GM18868 (cell line): ENCODE data around the gene DEF6.

Experiments used
- ATAC-seq: cut with Tn5 transposase; IDR thresholded peaks from one replicate; pipeline ENCODE4 v1.9.1; 2021; ENCODE audit warnings: mild to moderate bottlenecking, moderate library complexity; ENCODE audit not compliant: unreplicated experiment

The DEF6 gene

DNA sequence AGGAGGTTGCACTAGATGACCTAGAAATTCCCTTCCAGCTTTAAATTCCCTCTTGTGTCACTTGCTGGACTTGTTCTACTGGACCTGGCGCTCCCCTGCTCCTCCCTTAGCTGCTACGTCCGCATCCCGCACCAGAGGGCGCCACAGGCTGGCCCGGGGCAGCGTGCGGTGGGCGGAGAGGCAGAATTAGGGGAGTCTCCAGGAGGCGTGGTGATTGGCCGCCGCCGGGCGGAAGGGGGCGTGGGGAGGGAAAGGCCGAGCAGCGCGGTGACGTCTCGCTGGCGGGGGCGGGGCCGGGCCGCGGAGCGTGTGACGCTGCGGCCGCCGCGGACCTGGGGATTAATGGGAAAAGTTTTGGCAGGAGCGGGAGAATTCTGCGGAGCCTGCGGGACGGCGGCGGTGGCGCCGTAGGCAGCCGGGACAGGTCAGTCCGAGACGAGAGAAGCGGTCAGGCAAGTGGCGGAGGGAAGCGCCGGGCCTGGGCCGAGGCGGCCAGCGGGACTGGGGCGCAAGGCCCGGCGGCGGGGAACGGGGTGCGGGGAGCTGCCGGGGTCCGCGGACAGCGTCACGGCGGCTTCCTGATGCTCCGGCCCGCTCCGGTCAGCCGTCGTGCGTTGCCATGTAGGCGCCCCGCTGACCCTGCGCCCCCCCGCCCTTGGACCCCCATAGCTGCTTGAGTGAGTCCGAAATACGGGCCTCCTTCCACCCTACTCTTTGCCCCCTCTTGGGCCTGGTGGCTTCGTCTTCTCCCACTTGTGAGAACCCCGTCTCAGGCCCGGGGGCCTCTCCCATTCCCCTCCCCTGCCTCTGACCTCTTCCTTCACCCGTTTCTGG is 44.9 kb downstream of the DEF6 start, which contains the start of gene PPARD:
Gene PPARD, plus strand, starts transcription at position 301 of the 834 bp plus-strand sequence. CDS start 68,530 bp downstream, outside the sequence.
- peak; percentile 98 for ATAC-seq

- no peak for ATAC-seq
Measured at GRCh38 chr6:35343092-35343834, 45.6 kb downstream of the DEF6 start.

GRCh38 chr6:35343835-35344550 is 46.4 kb downstream of the DEF6 start:
- no peak for ATAC-seq

DNA sequence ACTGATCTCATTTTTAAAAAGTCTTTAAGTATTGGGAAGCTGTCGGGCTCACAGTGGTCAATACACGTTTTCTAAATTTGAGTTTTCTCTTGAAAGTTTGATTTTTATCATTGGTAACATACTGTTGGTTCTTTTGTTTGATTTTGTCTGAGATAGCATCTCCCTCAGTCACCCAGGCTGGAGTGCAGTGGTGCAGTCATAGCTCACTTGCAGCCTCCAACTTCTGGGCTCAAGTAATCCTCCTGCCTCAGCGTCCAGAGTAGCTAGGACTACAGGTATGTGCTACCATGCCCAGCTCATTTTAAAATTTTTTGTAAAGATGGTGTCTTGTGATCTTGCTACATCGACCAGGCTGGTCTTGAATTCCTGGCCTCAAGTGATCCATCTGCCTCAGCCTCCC is 53.8 kb downstream of the DEF6 start:
- no peak for ATAC-seq

DNA sequence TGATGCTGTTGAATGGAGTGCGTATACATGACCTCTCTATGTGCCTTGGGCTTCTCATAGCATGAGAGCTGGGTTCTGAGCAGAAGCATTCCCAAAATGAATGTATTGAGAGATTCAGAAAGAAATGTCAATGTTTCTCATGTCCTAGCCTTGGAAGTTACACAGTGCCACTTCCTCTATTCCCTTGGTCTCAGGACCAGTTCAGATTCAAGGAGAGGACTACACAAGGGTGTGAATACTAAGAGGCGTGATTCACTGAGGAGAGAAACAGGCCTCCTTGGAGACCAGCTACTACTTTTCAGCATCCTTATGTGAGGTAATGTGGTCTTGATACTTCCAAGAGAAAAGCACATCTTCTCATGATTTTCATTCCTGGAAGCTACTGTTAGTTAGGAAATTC is 55.1 kb downstream of the DEF6 start:
- ATAC-seq, result no peak

- no peak for ATAC-seq
Measured at GRCh38 chr6:35354361-35355135, 56.9 kb downstream of the DEF6 start.

GRCh38 chr6:35356391-35356790 is 58.8 kb downstream of the DEF6 start:
- ATAC-seq, result no peak

GRCh38 chr6:35357677-35358076 is 60.1 kb downstream of the DEF6 start:
- ATAC-seq, result no peak

- no peak for ATAC-seq
Measured at GRCh38 chr6:35358086-35358485, 60.5 kb downstream of the DEF6 start.

GRCh38 chr6:35359346-35359743 is 61.7 kb downstream of the DEF6 start:
- no peak for ATAC-seq

DNA sequence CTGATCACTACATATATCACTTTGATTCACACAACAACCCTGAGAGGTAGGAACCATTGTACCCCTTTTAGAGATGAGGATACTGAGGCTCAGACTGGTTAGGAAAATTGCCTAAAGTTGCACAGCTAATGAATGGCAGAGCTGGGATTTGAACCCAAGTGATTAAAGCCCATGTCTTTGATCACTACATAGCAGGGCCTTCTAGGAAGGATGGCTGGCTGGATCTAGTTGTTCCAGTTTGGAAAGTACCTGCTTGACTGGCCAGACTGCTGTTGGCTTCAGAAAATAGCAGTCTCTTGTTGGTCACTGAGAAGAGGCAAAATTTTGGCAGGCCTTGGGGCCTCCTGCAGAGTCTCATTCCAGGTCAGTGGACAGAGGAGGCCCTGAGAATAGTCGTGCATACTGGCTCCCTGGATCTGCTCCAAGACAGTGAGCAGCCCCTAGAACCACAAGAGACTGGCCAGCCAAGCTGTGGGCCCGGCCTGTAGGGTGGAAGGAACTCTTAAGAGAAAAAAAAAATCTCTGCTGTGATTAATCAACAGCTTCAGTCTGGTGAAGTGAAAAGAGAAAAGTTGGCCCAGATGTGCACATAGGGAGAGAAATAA is 62.2 kb downstream of the DEF6 start:
- ATAC-seq, result no peak

GRCh38 chr6:35360349-35361138 is 62.9 kb downstream of the DEF6 start:
- no peak for ATAC-seq

DNA sequence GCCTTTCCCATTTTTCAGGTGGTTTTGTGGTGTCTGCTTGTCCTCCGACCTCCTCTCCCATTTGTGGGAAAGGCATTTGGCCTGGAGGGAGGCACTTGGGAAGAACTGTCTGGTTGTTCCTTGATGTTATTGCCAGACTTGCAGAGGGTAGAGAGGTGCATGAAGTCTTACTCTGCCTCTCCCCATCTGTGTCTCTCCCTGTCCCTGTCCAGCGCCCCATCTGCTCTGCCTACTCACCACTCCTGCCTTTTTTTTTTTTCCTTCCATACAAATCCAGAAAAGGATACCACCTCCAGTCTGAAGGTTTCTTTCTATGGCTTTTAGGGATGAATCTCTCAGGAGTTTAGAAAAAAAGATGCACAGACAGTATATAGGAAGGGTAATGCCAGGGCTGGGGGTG is 64.6 kb downstream of the DEF6 start:
- ATAC-seq, result no peak

GRCh38 chr6:35363293-35363750 is 65.7 kb downstream of the DEF6 start:
- ATAC-seq, result no peak

DNA sequence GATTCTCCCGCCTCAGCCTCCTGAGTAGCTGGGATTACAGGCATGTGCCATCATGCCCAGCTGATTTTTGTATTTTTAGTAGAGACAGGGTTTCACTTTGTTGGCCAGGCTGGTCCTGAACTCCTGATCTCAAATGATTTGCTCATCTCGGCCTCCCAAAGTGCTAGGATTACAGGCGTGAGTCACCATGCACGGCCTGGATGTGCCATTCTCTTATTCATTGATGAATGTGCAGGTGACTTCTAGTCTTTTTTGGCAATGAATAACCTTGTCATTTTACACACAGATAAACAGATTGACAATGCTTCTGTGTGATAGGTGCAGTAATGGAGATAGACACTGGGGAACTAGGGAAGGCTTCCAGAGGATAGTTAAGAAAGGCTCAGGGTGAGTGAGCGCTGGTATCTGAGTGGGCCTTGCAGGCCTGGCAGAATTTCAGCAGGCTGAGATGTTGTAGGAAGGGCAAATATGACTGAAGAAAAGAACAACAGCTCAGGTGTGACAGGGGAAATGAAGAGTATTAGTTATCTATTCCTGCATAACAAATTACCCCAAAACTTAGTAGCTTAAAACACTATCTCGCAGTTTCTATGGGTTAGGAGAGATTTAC is 68.1 kb downstream of the DEF6 start:
- no peak for ATAC-seq

DNA sequence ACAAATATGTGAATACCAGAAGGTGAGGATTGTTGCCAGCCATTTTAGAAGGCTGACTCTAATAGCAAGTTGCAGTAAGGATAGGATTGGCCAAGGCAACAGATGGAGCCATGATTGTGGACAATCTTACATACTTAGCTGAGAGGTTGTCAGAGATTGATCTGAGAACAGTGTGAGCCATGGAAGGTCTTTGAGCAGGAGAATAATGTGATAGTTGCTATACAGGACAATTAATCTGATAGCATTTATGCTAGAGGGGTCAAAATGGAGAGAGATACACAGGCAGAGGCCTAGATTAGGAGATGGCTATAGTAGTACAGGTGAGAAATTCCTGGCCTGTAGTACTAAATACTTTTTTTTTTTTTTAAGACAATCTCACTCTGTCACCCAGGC is 68.6 kb downstream of the DEF6 start:
- ATAC-seq, result no peak

DNA sequence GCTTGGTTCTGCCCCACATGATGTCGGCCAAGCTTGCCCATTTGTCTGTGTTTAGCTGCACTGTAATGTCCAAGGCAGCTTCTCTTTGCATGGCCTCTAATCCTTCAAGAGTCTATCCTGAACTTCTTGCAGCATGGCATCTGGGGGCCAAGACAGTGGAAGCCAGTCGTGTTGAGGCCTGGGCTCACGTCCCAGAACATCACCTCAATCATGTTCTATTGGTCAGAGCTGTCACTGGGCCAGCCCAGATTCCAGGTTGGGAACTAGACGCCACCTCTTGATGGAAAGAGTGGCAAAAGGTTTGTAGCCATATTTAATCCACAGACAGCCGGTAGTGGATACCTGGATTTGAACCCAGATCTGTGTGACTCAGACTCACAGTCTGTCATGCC is 70.0 kb downstream of the DEF6 start:
- no peak for ATAC-seq

- ATAC-seq, result no peak
Measured at GRCh38 chr6:35368038-35368887, 70.6 kb downstream of the DEF6 start.
